ENCODE measurements around the gene GARNL3. TPM values are rescaled to one million over a fixed set of nuclear protein-coding genes. Genes with fewer than 3 reads are reported as not detected.

GARNL3 gene
- polyA plus RNA-seq, 3 donors from 2014 or later, result 0.44 to 2.1 TPM; not detected in 1

DNA sequence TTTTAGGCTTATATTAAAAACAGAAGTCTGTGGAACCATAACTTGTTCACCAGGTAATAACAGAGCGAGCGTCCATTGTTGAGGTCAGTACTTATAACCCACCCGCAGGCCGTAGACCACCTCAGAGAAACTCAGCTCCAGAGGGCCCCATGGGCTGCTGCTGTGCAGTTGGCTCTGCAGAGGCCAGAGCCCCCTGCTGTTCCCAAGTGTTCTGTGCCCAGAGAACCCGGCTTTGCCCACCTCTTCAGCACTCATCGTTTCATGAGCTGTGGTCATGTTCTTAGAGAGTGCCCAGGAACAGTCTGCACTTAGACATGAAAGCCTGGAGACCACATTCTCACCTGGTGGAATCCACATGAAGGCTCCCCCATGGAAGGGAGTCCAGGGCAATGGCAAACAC is 82.0 kb downstream of the GARNL3 start:
- H3K27ac Mint-ChIP-seq, result no peak overlapping the region
- H3K4me1 Mint-ChIP-seq, result no peaks in the 10 kb centered on the region
- no peak for DNase-seq

DNA sequence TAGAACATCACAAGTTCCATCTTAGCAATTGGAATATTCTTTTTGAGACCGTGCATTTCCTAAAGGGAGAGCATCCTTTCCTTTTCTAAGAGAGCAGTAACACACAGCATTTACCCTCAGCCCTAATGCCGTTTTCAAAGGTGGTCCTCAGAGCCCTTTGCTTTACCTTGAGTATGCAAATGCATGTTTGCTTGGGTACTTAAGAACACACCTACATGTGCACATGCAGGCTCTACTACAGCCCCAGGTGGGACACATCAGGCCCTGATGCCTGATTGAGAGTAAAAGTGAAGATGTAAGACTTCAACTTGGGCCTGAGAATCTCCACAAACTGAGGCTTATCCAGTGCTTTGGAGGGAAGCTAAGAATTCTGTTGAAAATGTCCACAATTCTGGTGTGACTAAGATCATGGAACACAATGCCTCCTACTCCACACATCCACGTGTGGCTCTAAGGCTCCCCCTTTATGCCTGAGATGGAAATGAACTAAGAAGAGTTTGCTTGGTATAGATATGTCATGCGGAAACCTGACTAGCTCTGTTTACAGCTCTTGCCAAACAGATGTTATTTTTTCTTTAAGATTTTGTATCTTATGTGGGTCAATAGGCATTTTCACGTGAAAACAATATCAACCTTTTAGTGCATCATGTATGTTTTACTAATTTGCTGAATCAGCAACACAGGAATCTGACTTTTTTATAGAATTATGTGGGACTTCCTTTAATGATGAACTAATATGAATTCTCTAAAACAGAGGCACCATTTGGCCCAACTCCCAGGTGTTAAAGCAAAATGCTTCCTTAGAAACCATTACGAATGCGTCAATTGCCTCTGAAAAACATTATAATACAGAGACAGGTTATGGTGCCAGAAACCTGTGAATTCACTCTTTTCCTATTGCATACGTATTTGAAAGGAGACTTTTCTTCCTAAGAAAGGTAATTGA is 83.5 kb downstream of the GARNL3 start:
- no peak for DNase-seq
- no peak overlapping the region for H3K4me3 Mint-ChIP-seq

More for the DNA sequence above, 82.0 kb downstream of the GARNL3 start:
- Mint-ChIP-seq H3K9me3 (no peaks in the 10 kb centered on the region), H3K36me3 (no peaks in the 10 kb centered on the region), H3K27me3 (ENCODE audit: low read depth in 3 of 3) (no peaks in the 10 kb centered on the region), H3K4me3 (no peak overlapping the region)

DNA sequence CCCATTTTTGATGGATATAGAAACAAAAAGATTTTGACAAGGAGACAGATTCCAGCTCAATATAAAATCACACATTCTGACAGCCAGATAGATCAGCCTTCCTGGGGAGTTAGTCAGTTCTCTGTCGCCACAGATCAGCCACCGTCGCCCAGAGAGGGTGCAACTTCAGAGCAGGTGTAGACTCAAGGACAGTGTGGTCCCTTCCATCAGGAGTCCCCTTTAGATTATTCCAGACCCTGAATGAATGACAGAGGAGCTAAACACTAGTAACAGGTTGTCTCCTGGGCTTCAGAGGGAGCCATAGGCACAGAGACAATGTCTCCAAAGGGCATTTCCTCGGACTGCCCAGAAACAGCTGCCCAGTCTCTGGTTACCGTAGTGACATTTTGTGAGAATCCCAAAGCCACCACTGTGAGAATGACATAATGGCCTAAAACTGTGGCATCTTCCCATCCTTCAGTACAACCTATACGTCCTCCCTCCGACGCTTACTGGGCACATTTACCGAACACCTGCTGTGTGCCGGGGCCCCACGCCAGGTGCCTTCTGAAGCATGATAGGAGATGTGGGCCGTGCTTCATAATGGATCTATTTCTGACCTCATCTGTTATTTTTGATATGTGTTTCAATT is 85.0 kb downstream of the GARNL3 start:
- H3K4me1 Mint-ChIP-seq, result no peaks in the 10 kb centered on the region
- H3K4me3 Mint-ChIP-seq, result no peak overlapping the region
- H3K9me3 Mint-ChIP-seq, result no peaks in the 10 kb centered on the region
- DNase-seq, result no peak
- H3K27me3 Mint-ChIP-seq (ENCODE audit: low read depth in 3 of 3), result no peaks in the 10 kb centered on the region
- no peaks in the 10 kb centered on the region for H3K36me3 Mint-ChIP-seq
- H3K27ac Mint-ChIP-seq, result no peak overlapping the region

More for the DNA sequence above, 83.5 kb downstream of the GARNL3 start:
- H3K27ac Mint-ChIP-seq, result no peak overlapping the region
- no peaks in the 10 kb centered on the region for H3K9me3 Mint-ChIP-seq
- H3K27me3 Mint-ChIP-seq (ENCODE audit: low read depth in 3 of 3), result no peaks in the 10 kb centered on the region
- no peaks in the 10 kb centered on the region for H3K4me1 Mint-ChIP-seq
- H3K36me3 Mint-ChIP-seq, result no peaks in the 10 kb centered on the region

DNA sequence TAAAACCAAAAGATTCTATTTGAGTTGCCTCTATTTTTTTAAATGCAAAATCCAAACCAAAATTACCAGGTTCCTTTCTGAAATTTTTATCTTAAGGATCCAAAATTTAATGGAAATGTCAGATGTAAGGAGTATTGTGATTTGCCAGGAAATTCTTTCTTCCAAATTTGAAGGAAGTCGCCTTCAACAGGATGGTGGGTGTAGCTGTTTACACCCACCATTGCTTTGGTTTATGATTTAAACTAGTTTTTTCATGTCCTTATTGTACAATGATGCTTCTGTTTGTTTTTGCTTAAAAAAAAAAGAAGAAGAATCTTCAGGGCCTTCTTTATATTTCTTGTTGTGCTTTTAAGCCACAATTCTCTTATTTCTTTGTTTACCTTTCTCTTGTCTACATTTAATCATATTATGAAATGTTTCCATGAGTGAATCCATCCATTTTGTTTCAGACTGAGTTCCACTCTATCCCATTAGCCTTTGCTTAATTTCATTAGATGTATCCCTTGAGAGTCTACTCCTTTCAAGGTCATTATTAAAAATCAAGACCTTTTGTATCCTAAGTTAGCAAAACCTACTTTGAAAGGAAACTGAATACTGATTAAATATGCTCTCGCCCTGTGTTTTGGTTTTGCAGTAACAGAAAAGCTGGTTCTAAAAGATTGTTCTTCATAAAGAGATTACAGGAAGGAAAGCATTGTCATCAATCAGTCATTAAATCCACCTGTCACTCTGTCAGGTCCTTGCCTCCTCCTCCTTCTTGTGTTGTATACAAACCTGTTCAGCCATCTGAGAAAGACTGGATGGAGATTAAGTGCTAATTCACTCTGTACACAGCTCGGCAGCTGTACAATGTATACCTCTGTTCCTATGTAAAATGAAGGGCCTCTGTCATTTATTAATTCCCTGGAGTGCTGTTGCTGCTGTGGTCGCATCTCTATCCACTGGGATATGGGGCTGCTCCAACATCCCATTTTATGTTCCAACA is 86.9 kb downstream of the GARNL3 start:
- Mint-ChIP-seq H3K4me3 (no peak overlapping the region), H3K27ac (no peak overlapping the region), H3K4me1 (no peaks in the 10 kb centered on the region), H3K9me3 (no peaks in the 10 kb centered on the region), H3K36me3 (peaks cover 0 to 6% (median 5%) of the 10 kb centered on the region in 3 donors), H3K27me3 (ENCODE audit: low read depth in 3 of 3) (no peaks in the 10 kb centered on the region)
- DNase-seq, result no peak

DNA sequence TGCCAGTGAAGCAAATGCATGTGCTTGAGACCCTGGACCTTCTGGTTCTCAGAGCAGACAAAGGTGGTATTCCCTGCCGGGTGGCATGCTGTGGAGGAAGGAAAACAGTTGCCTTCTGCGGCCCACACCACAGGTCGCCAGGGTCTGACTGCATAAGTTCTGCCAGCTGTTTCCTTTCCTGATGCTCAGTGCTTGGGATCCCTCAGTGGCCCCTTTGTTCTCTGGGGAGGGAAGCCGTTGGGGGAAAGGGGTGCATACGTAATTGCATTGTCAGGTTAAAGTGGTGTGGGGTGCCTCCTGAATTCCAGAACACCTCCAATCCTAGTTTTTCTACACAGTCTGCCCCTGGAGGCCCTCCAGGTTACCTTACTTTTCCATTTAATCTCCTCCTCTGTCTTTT is 89.3 kb downstream of the GARNL3 start:
- DNase-seq, result no peak
- no peak overlapping the region for H3K27ac Mint-ChIP-seq
- no peaks in the 10 kb centered on the region for H3K27me3 Mint-ChIP-seq (ENCODE audit: low read depth in 3 of 3)
- H3K4me1 Mint-ChIP-seq, result no peaks in the 10 kb centered on the region
- no peaks in the 10 kb centered on the region for H3K9me3 Mint-ChIP-seq
- no peak overlapping the region for H3K4me3 Mint-ChIP-seq
- H3K36me3 Mint-ChIP-seq, result peaks cover 0 to 6% (median 5%) of the 10 kb centered on the region in 3 donors

DNA sequence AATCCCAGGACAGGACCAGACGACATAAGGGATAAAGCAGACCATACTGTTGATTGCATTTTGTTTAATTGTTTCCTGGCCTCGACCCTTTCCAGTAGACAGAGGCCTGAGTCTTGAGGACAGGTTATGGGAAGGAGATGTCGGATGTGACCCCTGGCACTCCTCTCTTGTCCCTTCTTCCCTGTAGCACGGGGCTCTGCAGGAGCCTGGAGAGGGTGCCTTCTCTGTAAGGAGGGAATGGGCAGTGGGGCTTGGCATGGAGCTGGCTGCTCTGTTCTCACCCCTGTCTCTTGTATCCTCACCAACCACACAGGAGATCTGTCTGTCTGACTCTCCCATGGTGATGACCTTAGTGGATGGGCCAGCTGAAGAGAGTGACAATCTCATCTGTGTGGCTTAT is 92.3 kb downstream of the GARNL3 start:
- Mint-ChIP-seq H3K27me3 (ENCODE audit: low read depth in 3 of 3) (no peaks in the 10 kb centered on the region), H3K9me3 (no peaks in the 10 kb centered on the region), H3K4me1 (peaks cover 10% of the 10 kb centered on the region in 2 donors), H3K36me3 (peaks cover 0 to 6% (median 5%) of the 10 kb centered on the region in 3 donors), H3K27ac (no peak overlapping the region), H3K4me3 (no peak overlapping the region)
- no peak for DNase-seq

DNA sequence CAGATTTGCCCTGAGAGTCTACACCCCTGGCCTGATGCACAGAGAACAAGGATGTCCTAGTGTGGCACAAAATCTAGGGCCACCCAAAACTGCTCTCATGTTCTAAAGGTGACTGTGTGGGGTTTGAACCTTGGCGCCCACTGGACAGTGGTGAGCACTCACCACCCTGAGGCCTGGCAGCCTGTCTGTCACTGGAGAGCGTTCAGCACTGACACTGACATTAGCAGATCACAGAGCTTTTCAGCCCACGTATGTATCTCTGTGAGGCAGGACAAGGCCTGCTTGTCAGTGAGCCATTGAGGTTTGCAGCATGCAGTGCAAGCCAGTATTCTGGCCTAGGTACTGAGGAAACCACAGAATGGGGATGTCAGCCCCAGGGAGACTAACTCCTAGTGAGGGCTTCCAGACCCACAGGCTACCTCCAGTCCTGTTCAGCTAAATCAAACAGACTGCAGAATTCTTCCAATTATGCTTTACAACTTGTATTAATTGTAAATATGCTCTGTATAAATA is 93.5 kb downstream of the GARNL3 start:
- H3K36me3 Mint-ChIP-seq, result peaks cover 0 to 6% (median 5%) of the 10 kb centered on the region in 3 donors
- no peaks in the 10 kb centered on the region for H3K9me3 Mint-ChIP-seq
- no peak for DNase-seq
- no peak overlapping the region for H3K27ac Mint-ChIP-seq
- H3K27me3 Mint-ChIP-seq (ENCODE audit: low read depth in 3 of 3), result no peaks in the 10 kb centered on the region
- H3K4me3 Mint-ChIP-seq, result no peak overlapping the region
- H3K4me1 Mint-ChIP-seq, result peaks cover 11% of the 10 kb centered on the region in 2 donors

DNA sequence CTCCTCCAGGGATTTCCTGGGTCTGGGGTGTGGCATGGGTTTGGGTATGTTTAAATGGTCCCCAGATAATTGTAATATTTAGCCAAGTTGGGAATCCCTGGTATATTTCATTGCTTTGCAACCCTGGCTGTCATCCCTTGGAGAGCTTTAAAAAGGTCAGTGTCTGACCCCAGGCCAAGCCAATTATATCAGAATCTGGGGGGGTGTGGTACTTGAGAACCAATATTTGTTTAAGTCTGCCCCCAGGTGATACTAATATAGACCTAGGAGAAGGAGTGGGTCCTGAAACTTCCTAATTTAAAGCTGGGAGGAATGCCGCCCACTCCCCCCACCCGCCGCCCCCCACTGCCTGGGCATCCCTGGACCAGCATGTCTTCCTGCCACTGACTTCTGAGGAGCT is 94.2 kb downstream of the GARNL3 start:
- Mint-ChIP-seq H3K27ac (no peak overlapping the region), H3K27me3 (ENCODE audit: low read depth in 3 of 3) (no peaks in the 10 kb centered on the region), H3K9me3 (no peaks in the 10 kb centered on the region), H3K36me3 (peaks cover 0 to 6% (median 5%) of the 10 kb centered on the region in 3 donors), H3K4me1 (peaks cover 11% of the 10 kb centered on the region in 2 donors), H3K4me3 (no peak overlapping the region)
- no peak for DNase-seq

DNA sequence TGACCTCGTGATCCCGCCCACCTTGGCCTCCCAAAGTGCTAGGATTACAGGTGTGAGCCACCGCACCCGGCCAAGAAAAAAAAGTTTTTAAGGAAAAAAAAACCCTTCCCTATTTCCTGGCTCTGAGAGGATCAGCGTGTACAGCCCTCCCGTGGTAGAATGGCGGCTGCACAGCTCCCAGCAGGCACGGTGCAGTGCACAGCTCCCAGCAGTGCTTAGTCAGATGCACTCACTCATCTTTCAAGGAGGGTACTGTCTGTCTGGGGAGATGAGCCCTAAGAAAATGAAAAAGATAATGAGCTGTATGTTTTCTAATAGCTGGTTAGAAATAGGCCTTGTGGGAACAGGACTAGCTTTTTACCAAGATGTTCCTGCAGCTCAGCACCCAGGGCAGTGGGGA is 95.7 kb downstream of the GARNL3 start:
- H3K27me3 Mint-ChIP-seq (ENCODE audit: low read depth in 3 of 3), result no peaks in the 10 kb centered on the region
- H3K27ac Mint-ChIP-seq, result peak overlapping the region in 1 of 6 donors; percentile 23
- DNase-seq, result no peak
- no peaks in the 10 kb centered on the region for H3K9me3 Mint-ChIP-seq
- no peak overlapping the region for H3K4me3 Mint-ChIP-seq
- peaks cover 11% of the 10 kb centered on the region in 2 donors for H3K4me1 Mint-ChIP-seq
- H3K36me3 Mint-ChIP-seq, result peaks cover 0 to 10% (median 3%) of the 10 kb centered on the region in 3 donors

DNA sequence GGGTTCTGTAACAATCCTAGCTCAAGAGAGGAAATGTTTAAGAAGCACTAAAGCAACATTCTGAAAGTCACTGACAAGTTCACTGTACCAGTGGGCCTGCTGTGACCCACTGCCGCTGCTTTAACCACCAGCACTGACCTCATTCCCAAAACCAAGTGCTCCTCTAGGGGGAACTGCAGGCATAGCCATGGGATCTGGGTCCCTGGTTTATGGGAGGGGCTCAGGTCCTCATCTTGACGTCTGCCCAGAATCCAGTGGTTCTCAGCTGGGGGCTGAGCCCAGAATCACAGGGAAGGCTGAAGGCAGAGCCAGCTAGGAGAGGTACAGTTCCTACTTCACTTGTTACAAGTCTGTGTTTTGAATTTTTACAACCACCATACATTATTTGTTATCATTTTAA is 96.3 kb downstream of the GARNL3 start:
- Mint-ChIP-seq H3K27me3 (ENCODE audit: low read depth in 3 of 3) (no peaks in the 10 kb centered on the region), H3K9me3 (no peaks in the 10 kb centered on the region), H3K4me3 (peak overlapping the region in 1 of 5 donors; percentile 44), H3K4me1 (peaks cover 11% of the 10 kb centered on the region in 2 donors), H3K36me3 (peaks cover 0 to 6% (median 0%) of the 10 kb centered on the region in 3 donors), H3K27ac (peak overlapping the region in 2 of 6 donors; percentile 56 to 77)
- no peak for DNase-seq

DNA sequence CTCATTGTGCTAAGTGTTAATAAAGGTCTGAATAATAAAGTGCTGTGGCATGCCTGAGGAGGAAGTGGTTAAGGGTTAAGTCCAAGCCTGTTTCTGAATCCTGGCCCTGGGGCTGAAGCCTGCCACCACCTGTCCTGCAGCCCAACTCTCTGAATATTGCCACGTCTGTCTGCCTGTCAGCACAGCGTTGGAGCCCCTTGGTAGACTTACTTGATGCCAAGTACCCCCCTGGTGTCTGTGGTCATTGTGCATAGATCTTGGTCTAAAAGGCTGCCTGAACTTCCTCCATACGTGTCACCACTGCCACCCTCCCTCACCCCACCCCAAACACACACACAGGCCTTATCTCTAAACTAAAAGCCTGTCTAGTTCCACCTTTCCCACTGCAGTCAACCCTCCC is 97.0 kb downstream of the GARNL3 start:
- H3K36me3 Mint-ChIP-seq, result peaks cover 0 to 4% (median 0%) of the 10 kb centered on the region in 3 donors
- H3K27me3 Mint-ChIP-seq (ENCODE audit: low read depth in 3 of 3), result no peaks in the 10 kb centered on the region
- H3K9me3 Mint-ChIP-seq, result no peaks in the 10 kb centered on the region
- DNase-seq, result peak; percentile 8 to 35 (median 22)
- H3K4me1 Mint-ChIP-seq, result peaks cover 11% of the 10 kb centered on the region in 2 donors
- peak overlapping the region in 4 of 5 donors; percentile 2 to 52 (median 47) for H3K4me3 Mint-ChIP-seq
- peak overlapping the region; percentile 42 to 83 (median 64) for H3K27ac Mint-ChIP-seq

DNA sequence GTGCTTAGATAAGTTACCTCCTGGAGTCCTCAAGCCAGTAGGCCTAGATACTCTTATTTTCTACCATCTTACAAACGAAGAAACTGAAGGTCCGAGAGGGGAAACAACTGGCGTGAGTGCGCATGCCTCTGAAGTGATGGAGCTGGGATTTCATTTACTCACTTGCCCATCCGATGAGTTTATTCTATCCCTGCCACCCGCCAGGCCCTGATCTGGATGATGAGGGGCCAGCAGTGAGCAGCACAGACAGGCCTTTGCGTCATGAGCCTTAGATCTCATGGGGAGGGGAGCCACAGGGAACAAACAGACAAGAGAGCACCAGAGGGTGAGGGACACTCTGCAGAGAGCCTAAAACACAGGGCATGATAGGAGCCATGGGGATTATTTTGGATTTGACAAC is 98.3 kb downstream of the GARNL3 start:
- H3K36me3 Mint-ChIP-seq, result peaks cover 0 to 4% (median 0%) of the 10 kb centered on the region in 3 donors
- no peaks in the 10 kb centered on the region for H3K27me3 Mint-ChIP-seq (ENCODE audit: low read depth in 3 of 3)
- peaks cover 11% of the 10 kb centered on the region in 2 donors for H3K4me1 Mint-ChIP-seq
- no peak for DNase-seq
- no peak overlapping the region for H3K4me3 Mint-ChIP-seq
- peak overlapping the region in 1 of 6 donors; percentile 29 for H3K27ac Mint-ChIP-seq
- no peaks in the 10 kb centered on the region for H3K9me3 Mint-ChIP-seq

DNA sequence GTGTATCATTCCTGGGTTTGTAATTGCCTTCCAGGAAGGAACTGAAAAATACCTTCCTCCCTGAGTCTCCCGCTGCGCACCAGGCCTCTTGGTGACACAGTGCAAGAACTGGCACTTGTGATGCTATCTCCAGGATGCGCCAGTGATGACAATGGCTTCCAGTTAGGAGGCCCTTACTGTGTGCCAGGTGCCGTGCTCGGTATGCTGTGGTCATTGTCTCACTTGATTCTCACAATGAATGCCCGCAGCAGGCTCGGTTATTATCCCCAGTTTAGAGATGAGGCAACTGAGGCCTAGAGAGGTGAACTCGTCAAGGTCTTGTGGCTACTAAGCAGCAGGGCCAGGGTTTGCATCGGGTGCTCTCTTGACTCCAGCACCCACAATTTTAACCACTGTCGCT is 100.9 kb downstream of the GARNL3 start:
- DNase-seq, result no peak
- no peaks in the 10 kb centered on the region for H3K9me3 Mint-ChIP-seq
- peaks cover 0 to 4% (median 0%) of the 10 kb centered on the region in 3 donors for H3K36me3 Mint-ChIP-seq
- H3K4me3 Mint-ChIP-seq, result no peak overlapping the region
- H3K4me1 Mint-ChIP-seq, result peaks cover 11% of the 10 kb centered on the region in 2 donors
- peaks cover 1 to 5% (median 2%) of the 10 kb centered on the region in 3 donors for H3K27me3 Mint-ChIP-seq (ENCODE audit: low read depth in 3 of 3)
- H3K27ac Mint-ChIP-seq, result no peak overlapping the region

Measured in immature natural killer cell (primary cell).